Hepatocyte (in vitro differentiated cells): ENCODE measurements around the gene GRK5. TPM values are rescaled to one million over a fixed set of nuclear protein-coding genes. Genes with fewer than 3 reads are reported as not detected.

Experiments used
- DNase-seq: peaks from one replicate; pipeline ENCODE4 v3.0.0-alpha.2; 2016; ENCODE audit warnings: low spot score
- H2AFZ ChIP-seq: fragments of 200-600 bp; sonication (generic); 2 replicates; pipeline ENCODE4 v1.6.0; 2016; ENCODE audit warnings: antibody characterized with exemption, mild to moderate bottlenecking
- H3K27ac ChIP-seq: fragments of 200-600 bp; sonication (generic); 2 replicates; pipeline ENCODE4 v1.5.1; 2016; ENCODE audit warnings: mild to moderate bottlenecking
- H3K27me3 ChIP-seq: fragments of 200-600 bp; sonication (generic); 2 replicates; pipeline ENCODE4 v1.6.1; 2016
- H3K36me3 ChIP-seq: fragments of 200-600 bp; sonication (generic); replicated peaks from 2 replicates; pipeline ENCODE4 v1.5.1; 2016; ENCODE audit warnings: low read depth; ENCODE audit not compliant: insufficient read depth
- H3K4me1 ChIP-seq: fragments of 200-600 bp; sonication (generic); 2 replicates; pipeline ENCODE4 v1.5.1; 2016; ENCODE audit warnings: mild to moderate bottlenecking, moderate library complexity; ENCODE audit not compliant: insufficient read depth
- H3K4me2 ChIP-seq: fragments of 200-600 bp; sonication (generic); 2 replicates; pipeline ENCODE4 v1.6.0; 2016
- H3K4me3 ChIP-seq: fragments of 200-600 bp; sonication (generic); 2 replicates; pipeline ENCODE4 v1.5.1; 2016; ENCODE audit warnings: mild to moderate bottlenecking
- H3K79me2 ChIP-seq: fragments of 200-600 bp; sonication (generic); 2 replicates; pipeline ENCODE4 v1.6.0; 2017; ENCODE audit warnings: mild to moderate bottlenecking
- H3K9me2 ChIP-seq: fragments of 200-600 bp; sonication (generic); replicated peaks from 2 replicates; pipeline ENCODE4 v1.6.0; 2017; ENCODE audit warnings: mild to moderate bottlenecking; ENCODE audit not compliant: insufficient read depth
- H3K9me3 ChIP-seq: fragments of 200-600 bp; sonication (generic); 2 replicates; pipeline ENCODE4 v1.5.1; 2016; ENCODE audit warnings: low read depth, mild to moderate bottlenecking
- H4K20me1 ChIP-seq: fragments of 200-600 bp; sonication (generic); 2 replicates; pipeline ENCODE4 v1.6.0; 2016; ENCODE audit warnings: mild to moderate bottlenecking; ENCODE audit not compliant: insufficient read depth, poor library complexity, severe bottlenecking
- CTCF ChIP-seq: fragments of 200-600 bp; sonication (generic); IDR thresholded peaks from 2 replicates; pipeline ENCODE4 v1.5.1; 2016; ENCODE audit warnings: antibody characterized with exemption, mild to moderate bottlenecking; ENCODE audit not compliant: poor library complexity
- EZH2 ChIP-seq: fragments of 200-600 bp; sonication (generic); IDR thresholded peaks from 2 replicates; pipeline ENCODE4 v1.6.1; 2016; ENCODE audit warnings: antibody characterized with exemption, mild to moderate bottlenecking, borderline replicate concordance
- EZH2phosphoT487 ChIP-seq: fragments of 200-600 bp; sonication (generic); IDR thresholded peaks from one replicate; pipeline ENCODE4 v1.6.1; 2018; ENCODE audit warnings: antibody characterized with exemption, mild to moderate bottlenecking, low read depth, moderate library complexity; ENCODE audit not compliant: unreplicated experiment, severe bottlenecking
- WGBS: methylation state at CpG from one replicate; pipeline ENCODE4 v1.1.6; 2016; ENCODE audit warnings: low lambda C conversion rate; ENCODE audit errors: missing lambda C conversion rate; 5-methylcytosine and 5-hydroxymethylcytosine counted together
- polyA plus RNA-seq: library from polyadenylated mRNA; unstranded; fragments of >200 nt; fragmentation: Nextera tagmentation; extraction: Ambion mirVana; gene quantifications from 2 replicates; pipeline ENCODE4 v1.2.1, GENCODE V29; 2016
- total RNA-seq: library from RNA; depleted of rRNA; stranded (reverse); fragments of >200 nt; gene quantifications from 2 replicates; pipeline ENCODE4 v1.2.3, GENCODE V29; 2014

GRK5 gene
- total and polyA plus RNA-seq, 2 experiments from 2014 or later: 7.6 to 19.9 TPM

- no peaks in the 10 kb centered on the region for H3K4me1 ChIP-seq
- TF ChIP-seq CTCF: no peak
- TF ChIP-seq EZH2phosphoT487: peak; percentile 50
- H3K9me2 ChIP-seq: no peaks in the 10 kb centered on the region
- no peaks in the 10 kb centered on the region for H3K36me3 ChIP-seq
- H3K9me3 ChIP-seq: no peaks in the 10 kb centered on the region
- H3K27me3 ChIP-seq: no peaks in the 10 kb centered on the region
- H2AFZ ChIP-seq: no peak overlapping the region
- no peak for DNase-seq
- 66% methylated on average over 7 of the region's 7 CpGs for WGBS
- no peaks in the 10 kb centered on the region for H3K79me2 ChIP-seq
- H3K27ac ChIP-seq: no peak overlapping the region
- no peaks in the 10 kb centered on the region for H4K20me1 ChIP-seq
- H3K4me2 ChIP-seq: no peak overlapping the region
- no peak overlapping the region for H3K4me3 ChIP-seq
These were observed 262.5 kb downstream of the GRK5 start for GRCh38 chr10:119469846-119470245.

GRCh38 chr10:119470920-119471702, 263.7 kb downstream of the GRK5 start:
- 77% methylated on average over 3 of the region's 3 CpGs for WGBS
- H3K27me3 ChIP-seq: peaks cover 7% of the 10 kb centered on the region

GRCh38 chr10:119473771-119474170, 266.4 kb downstream of the GRK5 start:
- Histone ChIP-seq H3K36me3 (no peaks in the 10 kb centered on the region), H3K9me3 (no peaks in the 10 kb centered on the region), H3K4me2 (no peak overlapping the region), H4K20me1 (no peaks in the 10 kb centered on the region), H3K27me3 (peaks cover 25% of the 10 kb centered on the region), H3K79me2 (no peaks in the 10 kb centered on the region), H3K9me2 (no peaks in the 10 kb centered on the region), H2AFZ (no peak overlapping the region), H3K4me1 (no peaks in the 10 kb centered on the region), H3K4me3 (no peak overlapping the region), H3K27ac (no peak overlapping the region)
- TF ChIP-seq EZH2phosphoT487: no peak
- no peak for TF ChIP-seq CTCF
- TF ChIP-seq EZH2: no peak
- 93% methylated on average over 4 of the region's 4 CpGs for WGBS
- no peak for DNase-seq

More at GRCh38 chr10:119470920-119471702, 263.7 kb downstream of the GRK5 start:
- Histone ChIP-seq H4K20me1 (no peaks in the 10 kb centered on the region), H3K36me3 (no peaks in the 10 kb centered on the region), H3K9me2 (no peaks in the 10 kb centered on the region), H3K79me2 (no peaks in the 10 kb centered on the region), H3K27ac (no peak overlapping the region), H3K4me3 (no peak overlapping the region), H3K4me1 (no peaks in the 10 kb centered on the region), H3K9me3 (no peaks in the 10 kb centered on the region), H2AFZ (no peak overlapping the region), H3K4me2 (no peak overlapping the region)
- no peak for TF ChIP-seq EZH2phosphoT487
- TF ChIP-seq EZH2: no peak
- no peak for TF ChIP-seq CTCF
- DNase-seq: no peak
